Activated naive CD8-positive, alpha-beta T cell treated with anti-CD3 and anti-CD28 coated beads for 36 hours (primary cell): ENCODE results near the gene SMARCC2. TPM values are rescaled to one million over a fixed set of nuclear protein-coding genes. Genes with fewer than 3 reads are reported as not detected.

Source experiments
- DNase-seq: peaks from one replicate; pipeline ENCODE4 v3.0.0; 2021
- H3K27ac Mint-ChIP-seq: one replicate; pipeline ENCODE4 v1.8.0; 2022; ENCODE audit warnings: mild to moderate bottlenecking, moderate library complexity, mixed read lengths
- H3K27me3 Mint-ChIP-seq: one replicate; pipeline ENCODE4 v1.8.0; 2022; ENCODE audit warnings: mild to moderate bottlenecking, mixed read lengths
- H3K36me3 Mint-ChIP-seq: one replicate; pipeline ENCODE4 v1.8.0; 2021; ENCODE audit warnings: mild to moderate bottlenecking, mixed read lengths
- H3K4me1 Mint-ChIP-seq: one replicate; pipeline ENCODE4 v1.8.0; 2021; ENCODE audit warnings: mixed read lengths
- H3K4me3 Mint-ChIP-seq: one replicate; pipeline ENCODE4 v1.8.0; 2022; ENCODE audit warnings: mild to moderate bottlenecking, moderate library complexity, mixed read lengths
- H3K9me3 Mint-ChIP-seq: one replicate; pipeline ENCODE4 v1.8.0; 2022; ENCODE audit warnings: mixed read lengths
- total RNA-seq, 2 experiments: library from RNA; stranded (reverse); gene quantifications; one replicate each; pipeline ENCODE4 v1.2.3, GENCODE V29; 2021

SMARCC2 gene
- total RNA-seq: 10 to 100 TPM; 78.5 to 92.6 TPM

- Mint-ChIP-seq H3K4me1 (peaks cover 34% of the 10 kb centered on the region), H3K27ac (peak within 1 kb of the TSS; percentile 97), H3K4me3 (peak within 1 kb of the TSS; percentile 96), H3K36me3 (peaks cover 25% of the 10 kb centered on the region), H3K27me3 (peaks cover 4% of the 10 kb centered on the region), H3K9me3 (no peaks in the 10 kb centered on the region)
- peak; percentile 92 for DNase-seq
Observed at GRCh38 chr12:56189099-56189917, at the start of gene SMARCC2. Gene SMARCC2, minus strand, starts transcription at chr12:56189483. Its CDS starts 22 bp downstream, at chr12:56189461.

GRCh38 chr12:56237552-56237951 lies 48.3 kb upstream of the SMARCC2 start:
- Mint-ChIP-seq H3K36me3 (peaks cover 1% of the 10 kb centered on the region), H3K27ac (no peak overlapping the region), H3K27me3 (no peaks in the 10 kb centered on the region), H3K4me1 (no peaks in the 10 kb centered on the region), H3K4me3 (no peak overlapping the region), H3K9me3 (no peaks in the 10 kb centered on the region)
- no peak for DNase-seq

GRCh38 chr12:56236985-56237384 lies 47.7 kb upstream of the SMARCC2 start:
- no peak overlapping the region for H3K27ac Mint-ChIP-seq

GRCh38 chr12:56236091-56236490 lies 46.8 kb upstream of the SMARCC2 start:
- H3K36me3 Mint-ChIP-seq: no peaks in the 10 kb centered on the region
- H3K9me3 Mint-ChIP-seq: no peaks in the 10 kb centered on the region
- H3K27me3 Mint-ChIP-seq: no peaks in the 10 kb centered on the region
- no peak overlapping the region for H3K27ac Mint-ChIP-seq
- H3K4me3 Mint-ChIP-seq: no peak overlapping the region
- H3K4me1 Mint-ChIP-seq: no peaks in the 10 kb centered on the region
- DNase-seq: no peak

More at GRCh38 chr12:56236985-56237384, 47.7 kb upstream of the SMARCC2 start:
- Mint-ChIP-seq H3K4me1 (no peaks in the 10 kb centered on the region), H3K27me3 (no peaks in the 10 kb centered on the region), H3K9me3 (no peaks in the 10 kb centered on the region), H3K4me3 (no peak overlapping the region), H3K36me3 (peaks cover 1% of the 10 kb centered on the region)
- no peak for DNase-seq

GRCh38 chr12:56234746-56235436 lies 45.6 kb upstream of the SMARCC2 start:
- no peaks in the 10 kb centered on the region for H3K27me3 Mint-ChIP-seq

GRCh38 chr12:56231184-56231582 lies 41.9 kb upstream of the SMARCC2 start:
- no peak for DNase-seq
- Mint-ChIP-seq H3K27me3 (no peaks in the 10 kb centered on the region), H3K36me3 (peaks cover 4% of the 10 kb centered on the region), H3K9me3 (no peaks in the 10 kb centered on the region), H3K4me3 (no peak overlapping the region), H3K4me1 (no peaks in the 10 kb centered on the region), H3K27ac (no peak overlapping the region)

More at GRCh38 chr12:56234746-56235436, 45.6 kb upstream of the SMARCC2 start:
- Mint-ChIP-seq H3K9me3 (no peaks in the 10 kb centered on the region), H3K36me3 (no peaks in the 10 kb centered on the region), H3K27ac (no peak overlapping the region), H3K4me3 (no peak overlapping the region), H3K4me1 (no peaks in the 10 kb centered on the region)
- DNase-seq: no peak

GRCh38 chr12:56230432-56231183 lies 41.3 kb upstream of the SMARCC2 start:
- Mint-ChIP-seq H3K4me3 (no peak overlapping the region), H3K4me1 (peaks cover 1% of the 10 kb centered on the region), H3K9me3 (no peaks in the 10 kb centered on the region), H3K36me3 (peaks cover 7% of the 10 kb centered on the region), H3K27ac (no peak overlapping the region), H3K27me3 (no peaks in the 10 kb centered on the region)
- DNase-seq: no peak

GRCh38 chr12:56229916-56230431 lies 40.7 kb upstream of the SMARCC2 start, which contains the start of gene SLC39A5:
Gene SLC39A5, plus strand, starts transcription at chr12:56230051. Its CDS starts 1,224 bp downstream, at chr12:56231275.
- Mint-ChIP-seq H3K4me1 (peaks cover 7% of the 10 kb centered on the region), H3K4me3 (no peak within 1 kb of the TSS), H3K27me3 (no peaks in the 10 kb centered on the region), H3K9me3 (no peaks in the 10 kb centered on the region), H3K27ac (no peak within 1 kb of the TSS), H3K36me3 (peaks cover 14% of the 10 kb centered on the region)
- DNase-seq: no peak

GRCh38 chr12:56229082-56229481 lies 39.8 kb upstream of the SMARCC2 start:
- no peak overlapping the region for H3K4me3 Mint-ChIP-seq
- H3K4me1 Mint-ChIP-seq: peaks cover 9% of the 10 kb centered on the region
- no peaks in the 10 kb centered on the region for H3K9me3 Mint-ChIP-seq
- H3K27me3 Mint-ChIP-seq: no peaks in the 10 kb centered on the region
- H3K27ac Mint-ChIP-seq: no peak overlapping the region
- no peak for DNase-seq
- peaks cover 15% of the 10 kb centered on the region for H3K36me3 Mint-ChIP-seq

- Mint-ChIP-seq H3K4me1 (peaks cover 28% of the 10 kb centered on the region), H3K27me3 (no peaks in the 10 kb centered on the region), H3K9me3 (no peaks in the 10 kb centered on the region), H3K27ac (peak overlapping the region; percentile 86), H3K4me3 (peak overlapping the region; percentile 100), H3K36me3 (peaks cover 15% of the 10 kb centered on the region)
- DNase-seq: no peak
Observed at GRCh38 chr12:56224954-56225353, 35.7 kb upstream of the SMARCC2 start.

- H3K27ac Mint-ChIP-seq: peak within 1 kb of the TSS; percentile 86
- H3K4me1 Mint-ChIP-seq: peaks cover 30% of the 10 kb centered on the region
- peaks cover 15% of the 10 kb centered on the region for H3K36me3 Mint-ChIP-seq
- H3K4me3 Mint-ChIP-seq: peak within 1 kb of the TSS; percentile 100
- peak; percentile 97 for DNase-seq
- H3K27me3 Mint-ChIP-seq: no peaks in the 10 kb centered on the region
- H3K9me3 Mint-ChIP-seq: no peaks in the 10 kb centered on the region
Observed at GRCh38 chr12:56224102-56224701, 34.9 kb upstream of the SMARCC2 start, which contains the start of gene NABP2. Gene NABP2, plus strand, starts transcription at chr12:56224342. Its CDS starts 515 bp downstream, at chr12:56224857.

GRCh38 chr12:56223571-56224101 lies 34.4 kb upstream of the SMARCC2 start:
- peak overlapping the region; percentile 100 for H3K4me3 Mint-ChIP-seq
- H3K9me3 Mint-ChIP-seq: no peaks in the 10 kb centered on the region
- peak overlapping the region; percentile 84 for H3K27ac Mint-ChIP-seq
- no peak for DNase-seq
- H3K4me1 Mint-ChIP-seq: peaks cover 30% of the 10 kb centered on the region
- H3K36me3 Mint-ChIP-seq: peaks cover 13% of the 10 kb centered on the region
- no peaks in the 10 kb centered on the region for H3K27me3 Mint-ChIP-seq

- no peaks in the 10 kb centered on the region for H3K27me3 Mint-ChIP-seq
- H3K27ac Mint-ChIP-seq: peak overlapping the region; percentile 95
- H3K4me1 Mint-ChIP-seq: peaks cover 30% of the 10 kb centered on the region
- H3K9me3 Mint-ChIP-seq: no peaks in the 10 kb centered on the region
- peaks cover 13% of the 10 kb centered on the region for H3K36me3 Mint-ChIP-seq
- H3K4me3 Mint-ChIP-seq: peak overlapping the region; percentile 100
- DNase-seq: no peak
Observed at GRCh38 chr12:56222531-56222895, 33.2 kb upstream of the SMARCC2 start.
